ENCODE data around the gene HES3. TPM values are rescaled to one million over a fixed set of nuclear protein-coding genes. Genes with fewer than 3 reads are reported as not detected.
A peak's percentile ranks its signal among the peaks of the same experiment; 100 is the strongest.

The HES3 gene
- total and polyA plus RNA-seq, 2 of the 4 experiments (the other 2 are of a cell fraction) = not detected

GRCh38 chr1:6239950-6240768 is 3.8 kb upstream of the HES3 start:
- Histone ChIP-seq H3K56ac (ENCODE audit: extremely low read depth, insufficient read depth, low read length) (no peak overlapping the region), H4K20me1 (ENCODE audit: insufficient read depth, low read length) (no peaks in the 10 kb centered on the region), H2BK5ac (ENCODE audit: low read depth, low read length, poor library complexity, severe bottlenecking) (no peak overlapping the region), H3K36me3 (ENCODE audit: control insufficient read depth, insufficient read depth, low read length) (no peaks in the 10 kb centered on the region), H3K9me3 (ENCODE audit: control insufficient read depth, insufficient read depth, low read length) (no peaks in the 10 kb centered on the region), H4K5ac (ENCODE audit: low read depth, low read length) (no peak overlapping the region), H3K4me2 (ENCODE audit: low read depth, low read length) (no peak overlapping the region), H2BK20ac (ENCODE audit: low read depth, low read length) (no peak overlapping the region), H3K79me1 (ENCODE audit: low read depth in 1 of 2, low read length in 2 of 2) (peaks cover 0 to 2% of the 10 kb centered on the region in 2 experiments; a peak in 2 of 4 replicates), H2AFZ (replicated peaks; ENCODE audit: low read length, poor library complexity) (no peak overlapping the region), H3K18ac (ENCODE audit: low read depth, low read length) (no peak overlapping the region), H3K4ac (ENCODE audit: low read depth, low read length) (no peak overlapping the region), H3K9me1 (ENCODE audit: insufficient read depth, low read length) (no peaks in the 10 kb centered on the region), H4K8ac (ENCODE audit: low read depth in 2 of 2, low read length in 2 of 2) (no peak overlapping the region), H2AK9ac (replicated peaks; ENCODE audit: low read depth, low read length, poor library complexity) (no peak overlapping the region), H2BK120ac (ENCODE audit: low read depth, low read length) (no peak overlapping the region), H2AK5ac (ENCODE audit: low read depth, low read length) (no peak overlapping the region), H3K14ac (replicated peaks; ENCODE audit: low read depth, low read length) (no peak overlapping the region), H2BK15ac (ENCODE audit: low read depth, low read length) (no peak overlapping the region), H3K23ac (ENCODE audit: low read depth, low read length) (no peak overlapping the region), H3K27me3 (ENCODE audit: control insufficient read depth, insufficient read depth, low read length) (peaks cover 53% of the 10 kb centered on the region), H4K91ac (ENCODE audit: insufficient read depth, low read depth, low read length) (no peak overlapping the region), H3K4me3 (ENCODE audit: insufficient read depth, low read depth, low read length) (no peak overlapping the region), H3K27ac (ENCODE audit: insufficient read depth, low read length) (no peak overlapping the region), H3K4me1 (ENCODE audit: control insufficient read depth, insufficient read depth, low read length) (no peaks in the 10 kb centered on the region), H3K9ac (ENCODE audit: low read depth, low read length) (no peak overlapping the region)
- DNase-seq (peak; percentile 36), ATAC-seq (ENCODE audit: low read depth) (no peak)
- ChIA-PET POLR2A (ENCODE audit: unreplicated experiment) (no interaction called here), CTCF (no interaction called here)
- in situ Hi-C loops (cut with MboI; ENCODE audit: low sequenced_read_pairs) (no loop called here), dilution Hi-C loops (cut with HindIII; ENCODE audit: low sequenced_read_pairs, unreplicated experiment) (no loop called here), intact Hi-C loops (cut with micrococcal nuclease) (no loop called here)
- BruUV-seq (replicated peaks) = no TSS peak
- no peak for TF ChIP-seq BHLHE40 (IDR thresholded peaks at IDR 0.05; ENCODE audit: low read depth, low read length)
- TF ChIP-seq RFX5 (IDR thresholded peaks at IDR 0.05; ENCODE audit: low read depth, low read length) = no peak
- TF ChIP-seq POLR2A (IDR thresholded peaks at IDR 0.05; ENCODE audit: low read depth, low read length) = no peak
- no peak for TF ChIP-seq CTCF (conservative IDR thresholded peaks at IDR 0.05; ENCODE audit: low read depth, low read length)
- TF ChIP-seq NFE2L2 (IDR thresholded peaks at IDR 0.05; ENCODE audit: low read depth, low read length) = peak; percentile 12; the same call in 1 of the 2 replicates
- TF ChIP-seq CHD1 (IDR thresholded peaks at IDR 0.05; ENCODE audit: low read depth, low read length) = no peak
- TF ChIP-seq RCOR1 (IDR thresholded peaks at IDR 0.05; ENCODE audit: insufficient replicate concordance, low read length) = no peak
- 0 out of 2 replicates have a peak, but pooled peaks have one; percentile 9 for TF ChIP-seq FOS (IDR thresholded peaks at IDR 0.05; ENCODE audit: low read depth, low read length)
- peak; percentile 50 for TF ChIP-seq CEBPB (IDR thresholded peaks at IDR 0.05; ENCODE audit: low read depth, low read length)
- no peak for TF ChIP-seq MAFK (IDR thresholded peaks at IDR 0.05; ENCODE audit: low read depth, low read length)
- 55% methylated on average over 5 of the region's 17 CpGs; no CpG with 5 or more reads in 1 of the 2 experiments for WGBS, 2 experiments (ENCODE audit: extremely low coverage in 2 of 2, insufficient read length in 1 of 2)

Measured in IMR-90 (cell line).